H1 (cell line): Measurements from ENCODE around the gene PRRT4. TPM values are rescaled to one million over a fixed set of nuclear protein-coding genes. Genes with fewer than 3 reads are reported as not detected.

ENCODE experiments used
- CTCF ChIA-PET: fragments of 300-600 bp; sonication (Branson Sonifier 250); formaldehyde crosslinking; loops from one replicate; lab custom pipeline; 2021; ENCODE audit not compliant: partially characterized antibody; lab: Charles Lee
- POLR2A ChIA-PET: fragments of 300-600 bp; sonication (Branson Sonifier 250); formaldehyde crosslinking; loops from one replicate; lab custom pipeline; 2021; ENCODE audit warnings: inconsistent platforms; ENCODE audit not compliant: partially characterized antibody; lab: Charles Lee
- DNase-seq, 2 experiments: peaks; one replicate each; pipeline versions ENCODE4 v3.0.0 to v3.0.0-alpha.2; 2010 to 2022; ENCODE audit warnings: low spot score in 2 of 2, low read depth in 1 of 2, mixed read lengths in 1 of 2
- FAIRE-seq: peaks from 2 replicates; lab custom pipeline; 2011; peaks lifted over from hg19 to GRCh38; lab: Jason Lieb, UNC
- H2AFZ ChIP-seq: 2 replicates; pipeline ENCODE4 v1.8.1; 2012; ENCODE audit warnings: low read length, inconsistent platforms
- H2AK5ac ChIP-seq: 2 replicates; pipeline ENCODE4 v1.6.1; 2013; ENCODE audit warnings: low read depth, low read length
- H2BK120ac ChIP-seq: replicated peaks from 2 replicates; pipeline ENCODE3; 2013; ENCODE audit warnings: low read depth, low read length, inconsistent platforms
- H2BK12ac ChIP-seq: 2 replicates; pipeline ENCODE4 v1.6.1; 2013; ENCODE audit warnings: low read depth, low read length
- H2BK15ac ChIP-seq: 2 replicates; pipeline ENCODE4 v1.6.1; 2013; ENCODE audit warnings: low read length
- H2BK20ac ChIP-seq: 2 replicates; pipeline ENCODE4 v1.6.1; 2013; ENCODE audit warnings: low read length
- H2BK5ac ChIP-seq: 2 replicates; pipeline ENCODE4 v1.6.1; 2013; ENCODE audit warnings: low read depth, low read length
- H3K14ac ChIP-seq: 2 replicates; pipeline ENCODE4 v1.6.1; 2013; ENCODE audit warnings: inconsistent platforms; ENCODE audit not compliant: insufficient read length
- H3K18ac ChIP-seq: 2 replicates; pipeline ENCODE4 v1.6.1; 2013; ENCODE audit warnings: low read length; ENCODE audit errors: extremely low read depth
- H3K23ac ChIP-seq: 2 replicates; pipeline ENCODE4 v1.6.1; 2013; ENCODE audit warnings: inconsistent platforms; ENCODE audit not compliant: insufficient read length
- H3K23me2 ChIP-seq: 2 replicates; pipeline ENCODE4 v1.6.1; 2013; ENCODE audit warnings: low read depth, low read length
- H3K27ac ChIP-seq: 2 replicates; pipeline ENCODE4 v1.6.1; 2011; ENCODE audit warnings: low read depth, low read length, inconsistent platforms
- H3K27me3 ChIP-seq, 4 experiments: replicated peaks in 1 of 4; 1 replicate in 1 of 4; 2 replicates in 3 of 4; pipeline versions ENCODE4 v1.6.1 to v1.8.1; 2011 to 2013; ENCODE audit warnings: low read length in 3 of 4, mild to moderate bottlenecking in 3 of 4, inconsistent platforms in 2 of 4, mixed read lengths in 2 of 4, moderate library complexity in 1 of 4; ENCODE audit not compliant: control insufficient read depth in 3 of 4, insufficient read depth in 3 of 4; ENCODE audit errors: extremely low read depth in 1 of 4
- H3K36me3 ChIP-seq, 4 experiments: 2 replicates each; pipeline versions ENCODE4 v1.6.1 to v1.8.1; 2011 to 2013; ENCODE audit warnings: mild to moderate bottlenecking in 4 of 4, low read length in 3 of 4, moderate library complexity in 2 of 4, control low read depth in 1 of 4, inconsistent platforms in 1 of 4; ENCODE audit not compliant: insufficient read depth in 4 of 4, control insufficient read depth in 2 of 4
- H3K4ac ChIP-seq: replicated peaks from 2 replicates; pipeline ENCODE3; 2013; ENCODE audit warnings: low read length, low read depth, mixed read lengths, inconsistent platforms; ENCODE audit not compliant: insufficient read length
- H3K4me1 ChIP-seq, 4 experiments: replicated peaks in 1 of 4; 1 replicate in 1 of 4; 2 replicates in 3 of 4; pipeline versions ENCODE4 v1.6.1 to v1.8.1; 2011 to 2013; ENCODE audit warnings: low read length in 3 of 4, inconsistent platforms in 2 of 4, mixed read lengths in 1 of 4; ENCODE audit not compliant: insufficient read depth in 4 of 4, control insufficient read depth in 3 of 4
- H3K4me2 ChIP-seq, 2 experiments: 2 replicates each; pipeline versions ENCODE4 v1.6.1 to v1.8.1; 2011 to 2013; ENCODE audit warnings: low read depth in 2 of 2, low read length in 2 of 2, control low read depth in 1 of 2, inconsistent platforms in 1 of 2, mild to moderate bottlenecking in 1 of 2; ENCODE audit not compliant: insufficient read depth in 1 of 2
- H3K4me3 ChIP-seq, 4 experiments: fragments of 200-600, 300-600 bp in 1 of 4; sonication (generic), shearing (Covaris generic), sonication (Bioruptor Twin) in 1 of 4; 2 replicates each; pipeline versions ENCODE4 v1.5.1 to v1.8.1; 2011 to 2016; ENCODE audit warnings: low read length in 4 of 4, low read depth in 3 of 4, control low read depth in 2 of 4, inconsistent platforms in 2 of 4, mild to moderate bottlenecking in 2 of 4, mixed read lengths in 1 of 4, moderate library complexity in 1 of 4; ENCODE audit not compliant: insufficient read depth in 2 of 4; ENCODE audit errors: extremely low read depth in 1 of 4
- H3K56ac ChIP-seq: replicated peaks from 2 replicates; pipeline ENCODE3; 2013; ENCODE audit warnings: low read depth, mild to moderate bottlenecking, mixed read lengths, low read length, inconsistent platforms; ENCODE audit not compliant: insufficient read length
- H3K79me1 ChIP-seq: 2 replicates; pipeline ENCODE4 v1.6.1; 2013; ENCODE audit warnings: low read depth, low read length, control low read depth
- H3K79me2 ChIP-seq, 2 experiments: 2 replicates each; pipeline versions ENCODE4 v1.6.1 to v1.8.1; 2012 to 2013; ENCODE audit warnings: low read length in 2 of 2, mild to moderate bottlenecking in 2 of 2, inconsistent platforms in 1 of 2; ENCODE audit not compliant: insufficient read depth in 2 of 2, control insufficient read depth in 1 of 2
- H3K9ac ChIP-seq, 4 experiments: replicated peaks in 1 of 4; 1 replicate in 1 of 4; 2 replicates in 3 of 4; pipeline versions ENCODE4 v1.6.1 to v1.8.1; 2011 to 2013; ENCODE audit warnings: low read depth in 3 of 4, low read length in 3 of 4, control low read depth in 2 of 4, mild to moderate bottlenecking in 2 of 4, moderate library complexity in 2 of 4, inconsistent platforms in 1 of 4; ENCODE audit errors: extremely low read depth in 1 of 4
- H3K9me3 ChIP-seq, 2 experiments: 2 replicates each; pipeline versions ENCODE4 v1.6.1 to v1.8.1; 2012 to 2013; ENCODE audit warnings: mild to moderate bottlenecking in 2 of 2, moderate library complexity in 2 of 2, control low read depth in 1 of 2, inconsistent platforms in 1 of 2, low read depth in 1 of 2, low read length in 1 of 2, mixed read lengths in 1 of 2; ENCODE audit not compliant: insufficient read depth in 2 of 2
- H4K20me1 ChIP-seq, 2 experiments: replicated peaks in 1 of 2; 2 replicates each; pipeline versions ENCODE3 to v1.8.1; 2011 to 2013; ENCODE audit warnings: inconsistent platforms in 2 of 2, low read length in 2 of 2, mild to moderate bottlenecking in 1 of 2; ENCODE audit not compliant: insufficient read depth in 2 of 2, control insufficient read depth in 1 of 2
- H4K5ac ChIP-seq: 2 replicates; pipeline ENCODE4 v1.6.1; 2013; ENCODE audit warnings: low read length, low read depth, mixed read lengths, inconsistent platforms; ENCODE audit not compliant: insufficient read length
- H4K8ac ChIP-seq: 2 replicates; pipeline ENCODE4 v1.8.0; 2013; ENCODE audit warnings: mild to moderate bottlenecking, moderate library complexity, low read length, inconsistent platforms; ENCODE audit not compliant: insufficient read depth; ENCODE audit errors: extremely low read depth
- H4K91ac ChIP-seq: replicated peaks from 2 replicates; pipeline ENCODE3; 2013; ENCODE audit warnings: low read length, mixed read lengths, inconsistent platforms; ENCODE audit not compliant: insufficient read length
- ATF2 ChIP-seq: IDR thresholded peaks from 2 replicates; pipeline ENCODE4 v1.6.1; 2012; ENCODE audit warnings: low read length, inconsistent platforms
- EZH2 ChIP-seq: fragments of 200-600 bp; sonication (generic); IDR thresholded peaks from 2 replicates; pipeline ENCODE4 v1.7.1; 2012; ENCODE audit warnings: low read depth, mild to moderate bottlenecking, moderate library complexity, low read length, inconsistent platforms; ENCODE audit not compliant: severe bottlenecking
- GABPA ChIP-seq: IDR thresholded peaks from 2 replicates; pipeline ENCODE4 v1.6.1; 2011; ENCODE audit warnings: mild to moderate bottlenecking, low read length, moderate library complexity, borderline replicate concordance; ENCODE audit not compliant: insufficient read depth
- HDAC6 ChIP-seq: IDR thresholded peaks from one replicate; pipeline ENCODE4 v1.7.1; 2012; ENCODE audit warnings: low read depth, mild to moderate bottlenecking, inconsistent platforms, low read length, moderate library complexity
- NANOG ChIP-seq: IDR thresholded peaks from 2 replicates; pipeline ENCODE4 v1.6.1; 2011; ENCODE audit warnings: low read length, low read depth, mild to moderate bottlenecking, inconsistent platforms; ENCODE audit not compliant: insufficient read depth, poor library complexity, severe bottlenecking
- TEAD4 ChIP-seq: IDR thresholded peaks from 2 replicates; pipeline ENCODE4 v1.6.1; 2012; ENCODE audit warnings: low read depth, low read length, inconsistent platforms, mixed read lengths
- WGBS, 2 experiments: shearing (Covaris generic) in 1 of 2; methylation state at CpG; one replicate each; pipeline versions ENCODE4 v1.1.6 to v1.1.7; 2013 to 2015; ENCODE audit warnings: low lambda C conversion rate in 2 of 2, mixed read lengths in 2 of 2, inconsistent platforms in 1 of 2, low coverage in 1 of 2, missing lambda C conversion rate in 1 of 2; ENCODE audit not compliant: insufficient replicate concordance in 2 of 2, insufficient coverage in 1 of 2, insufficient read length in 1 of 2; ENCODE audit errors: extremely low coverage in 1 of 2, missing lambda C conversion rate in 1 of 2; 5-methylcytosine and 5-hydroxymethylcytosine counted together
- polyA plus RNA-seq, 7 experiments: library from polyadenylated mRNA; depleted of rRNA in 3 of 7; stranded (reverse) in 5 of 7; unstranded in 2 of 7; fragments of >200 nt in 5 of 7; fragments of 200-250 nt in 2 of 7; gene quantifications; 1 replicate in 5 of 7; 2 replicates in 1 of 7; 4 replicates in 1 of 7; pipeline versions ENCODE4 v1.2.1 to v1.2.3, GENCODE V29; 2011 to 2013; ENCODE audit warnings: missing spikeins in 2 of 7, mixed read lengths in 2 of 7
- total RNA-seq: library from RNA; stranded (reverse); fragmentation: NEBNext Ultra II Directional; extraction: Animal tissue kit (Norgen Biotek cat#: 25700); gene quantifications from 2 replicates; pipeline ENCODE4 v1.2.1, GENCODE V29; 2021

The PRRT4 gene
- total and polyA plus RNA-seq, 2 of the 8 experiments (the other 6 are each of a cell fraction or from before 2014, with no cell fraction given) = 0.34 to 1.0 TPM

- H3K27ac ChIP-seq = no peak overlapping the region
Observed at GRCh38 chr7:128365432-128365831, 3.9 kb upstream of the PRRT4 start.

More at GRCh38 chr7:128365432-128365831, 3.9 kb upstream of the PRRT4 start:
- Histone ChIP-seq H4K8ac (no peak overlapping the region), H2BK15ac (no peak overlapping the region), H2BK5ac (no peak overlapping the region), H3K9me3 (no peaks in the 10 kb centered on the region), H3K27me3 (peaks cover 28 to 52% (median 43%) of the 10 kb centered on the region in 4 experiments), H2AK5ac (no peak overlapping the region), H3K9ac (no peak overlapping the region), H3K4ac (no peak overlapping the region), H4K20me1 (no peaks in the 10 kb centered on the region), H3K4me2 (no peak overlapping the region), H3K79me2 (no peaks in the 10 kb centered on the region), H3K14ac (no peak overlapping the region), H2AFZ (no peak overlapping the region), H3K36me3 (peaks cover 0 to 9% (median 0%) of the 10 kb centered on the region in 4 experiments; a peak in 1 of 8 replicates), H3K18ac (no peak overlapping the region), H3K4me1 (peaks cover 0 to 7% (median 3%) of the 10 kb centered on the region in 4 experiments; a peak in 5 of 7 replicates), H4K91ac (no peak overlapping the region), H2BK12ac (no peak overlapping the region), H4K5ac (no peak overlapping the region), H3K23ac (no peak overlapping the region), H2BK120ac (no peak overlapping the region), H3K79me1 (no peaks in the 10 kb centered on the region), H3K23me2 (peaks cover 8% of the 10 kb centered on the region; the same call in 1 of the 2 replicates), H2BK20ac (no peak overlapping the region), H3K56ac (no peak overlapping the region), H3K4me3 (no peak overlapping the region)
- WGBS, 2 experiments = 84% methylated on average over 2 of the region's 2 CpGs; no CpG with 5 or more reads in 1 of the 2 experiments
- FAIRE-seq (no peak), DNase-seq (no peak)
- TF ChIP-seq NANOG (no peak), HDAC6 (no peak), GABPA (no peak), EZH2 (no peak), TEAD4 (no peak), ATF2 (no peak)
- POLR2A ChIA-PET = no interaction called here
- CTCF ChIA-PET = interaction anchor here (0.6 to 10.0 kb wide), 5 partner anchors 10 to 62 kb away, joined by 4 to 89 read pairs (median 5); no protein-coding TSS in a partner anchor
